ENCODE measurements around the gene NARF.

NARF gene

DNA sequence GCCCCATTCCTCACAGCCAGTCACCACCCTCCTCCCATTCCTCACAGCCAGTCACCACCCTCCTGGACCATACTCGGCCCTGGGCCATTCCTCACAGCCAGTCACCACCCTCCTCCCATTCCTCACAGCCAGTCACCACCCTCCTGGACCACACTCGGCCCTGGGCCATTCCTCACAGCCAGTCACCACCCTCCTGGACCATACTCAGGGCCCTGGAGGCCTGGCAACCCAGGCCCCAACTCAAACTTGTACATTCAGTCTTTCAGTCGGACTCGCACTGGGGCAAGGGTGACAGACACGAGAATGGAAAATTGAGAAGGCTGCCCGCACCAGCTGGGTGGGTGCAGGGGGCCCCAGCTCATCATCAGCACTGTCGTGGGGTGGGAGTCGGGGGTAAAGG, 30.6 kb downstream of the NARF start:
- DNase-seq (ENCODE audit: insufficient read length, low spot score), result peak; percentile 34
- no peak for FAIRE-seq
- no peak for TF ChIP-seq POLR2A (IDR thresholded peaks at IDR 0.05; ENCODE audit: low read depth, low read length)

- TF ChIP-seq POLR2A (IDR thresholded peaks at IDR 0.05; ENCODE audit: low read depth, low read length), result no peak
- DNase-seq (ENCODE audit: insufficient read length, low spot score), result no peak
Measured at GRCh38 chr17:82489851-82490511, 31.4 kb downstream of the NARF start.

DNA sequence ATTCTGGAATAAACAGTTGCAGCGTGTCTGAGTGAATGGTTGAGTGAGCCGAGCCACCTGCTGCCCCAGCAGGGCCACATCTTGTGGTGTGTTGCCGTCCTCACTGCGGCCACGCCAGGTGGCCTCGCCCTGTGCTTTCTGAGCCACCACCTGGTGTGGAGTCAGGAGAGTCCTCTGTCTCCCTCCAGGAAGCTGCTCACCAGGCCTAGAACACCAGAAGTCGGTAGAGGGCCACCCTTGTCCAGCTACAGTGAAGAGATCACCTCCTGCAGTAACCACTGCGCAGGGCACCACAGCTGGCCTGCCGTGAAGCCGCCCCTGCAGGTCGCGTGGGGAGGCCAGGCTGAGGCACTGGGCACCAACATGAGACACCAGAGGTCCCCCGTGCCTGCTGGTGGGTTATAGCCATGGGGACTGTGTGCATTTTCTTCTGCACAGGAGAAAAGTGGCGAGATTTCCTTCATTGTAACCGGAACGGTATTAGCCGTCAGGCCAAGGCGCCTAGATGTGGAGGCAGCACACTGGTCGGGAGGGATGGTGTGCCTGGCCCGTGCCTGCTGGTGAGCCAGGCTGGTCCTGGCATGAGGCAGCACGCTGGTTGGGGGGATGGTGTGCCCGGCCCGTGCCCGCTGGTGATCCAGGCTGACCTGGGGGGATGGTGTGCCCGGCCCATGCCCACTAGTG, 32.1 kb downstream of the NARF start:
- no peak for TF ChIP-seq POLR2A (IDR thresholded peaks at IDR 0.05; ENCODE audit: low read depth, low read length)
- DNase-seq (ENCODE audit: insufficient read length, low spot score), result no peak
- FAIRE-seq, result no peak

More at GRCh38 chr17:82489851-82490511, 31.4 kb downstream of the NARF start:
- FAIRE-seq, result no peak

- FAIRE-seq (no peak), DNase-seq (ENCODE audit: insufficient read length, low spot score) (no peak)
- no peak for TF ChIP-seq POLR2A (IDR thresholded peaks at IDR 0.05; ENCODE audit: low read depth, low read length)
Measured at GRCh38 chr17:82491196-82491530, 32.6 kb downstream of the NARF start.

DNA sequence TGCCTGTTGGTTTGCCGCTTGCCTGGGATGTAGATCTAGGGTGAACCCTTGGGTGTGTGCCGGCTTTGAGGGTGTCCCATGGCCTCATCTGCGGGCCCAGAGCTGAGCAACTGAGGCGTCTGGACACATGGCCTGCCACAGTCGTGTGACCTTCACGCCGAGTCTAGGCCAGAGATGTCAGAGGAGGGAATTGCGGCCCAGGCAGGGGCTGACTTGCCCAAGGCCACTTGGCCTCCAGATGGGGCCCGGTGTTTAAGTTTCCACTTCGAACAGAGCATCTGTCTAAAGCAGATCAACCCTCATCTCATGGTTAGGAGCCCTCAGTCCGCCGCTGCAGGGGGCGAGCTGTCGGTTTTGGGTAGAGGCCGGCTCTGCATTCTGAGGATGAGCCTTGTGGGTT, 33.0 kb downstream of the NARF start:
- DNase-seq (ENCODE audit: insufficient read length, low spot score) (no peak), FAIRE-seq (no peak)
- no peak for TF ChIP-seq POLR2A (IDR thresholded peaks at IDR 0.05; ENCODE audit: low read depth, low read length)

DNA sequence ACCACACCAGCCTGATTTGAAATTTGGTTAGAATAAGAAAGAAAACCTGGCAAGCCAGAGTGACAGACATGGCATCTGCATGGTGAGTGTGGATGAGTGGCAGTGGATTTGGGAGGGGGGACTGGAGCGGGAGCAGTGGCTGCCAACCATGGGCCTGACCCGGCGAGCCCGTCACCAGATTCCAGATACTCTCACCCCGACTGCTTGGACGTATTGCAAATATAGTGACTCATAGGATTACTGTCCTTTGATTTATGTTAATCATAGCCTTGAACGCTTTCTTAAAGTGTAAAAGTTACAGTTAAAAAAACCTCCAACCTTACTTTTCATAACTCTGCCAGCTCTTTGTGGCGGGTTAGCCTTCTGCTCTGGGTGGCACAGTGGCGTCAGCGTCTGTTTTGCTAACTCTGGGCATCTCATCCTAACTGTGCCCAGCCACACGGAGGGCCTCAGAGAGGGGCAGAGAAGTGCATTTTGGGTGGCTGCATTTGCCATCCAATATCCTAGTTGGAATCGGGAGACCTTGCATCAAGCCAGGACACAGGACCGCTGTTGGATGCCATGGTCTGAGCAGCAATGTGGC, 34.2 kb downstream of the NARF start:
- no peak for TF ChIP-seq POLR2A (IDR thresholded peaks at IDR 0.05; ENCODE audit: low read depth, low read length)
- FAIRE-seq (no peak), DNase-seq (ENCODE audit: insufficient read length, low spot score) (peak; percentile 78)

DNA sequence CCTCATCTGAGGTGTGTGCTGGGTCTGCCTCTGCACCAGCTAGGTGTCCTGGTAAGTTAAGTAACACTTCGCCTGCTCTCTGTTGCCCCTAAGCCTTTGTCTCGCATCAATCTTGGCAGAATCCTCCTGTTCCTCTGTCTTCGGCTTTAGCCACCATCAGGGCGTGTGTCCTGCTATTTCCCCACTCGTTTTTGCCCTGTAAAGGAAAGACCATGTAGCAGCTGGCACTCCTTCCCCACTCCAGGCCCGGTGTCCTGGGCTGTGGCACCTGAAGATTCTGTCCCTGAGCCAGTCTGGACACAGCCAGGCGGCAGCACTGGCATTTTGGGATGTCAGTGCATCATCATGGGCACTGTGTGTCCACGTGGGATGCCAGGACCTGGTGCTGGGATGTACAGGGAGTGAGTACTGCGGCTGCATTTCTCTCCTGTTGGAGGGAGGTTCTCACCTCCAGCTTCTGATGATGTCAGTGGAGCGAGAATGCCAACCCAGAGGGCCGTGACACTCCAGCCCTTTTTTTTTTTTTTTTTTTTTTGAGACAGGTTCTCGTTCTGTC, 34.8 kb downstream of the NARF start:
- TF ChIP-seq POLR2A (IDR thresholded peaks at IDR 0.05; ENCODE audit: low read depth, low read length), result no peak; the same call in 1 of the 2 replicates
- FAIRE-seq, result no peak
- DNase-seq (ENCODE audit: insufficient read length, low spot score), result no peak

DNA sequence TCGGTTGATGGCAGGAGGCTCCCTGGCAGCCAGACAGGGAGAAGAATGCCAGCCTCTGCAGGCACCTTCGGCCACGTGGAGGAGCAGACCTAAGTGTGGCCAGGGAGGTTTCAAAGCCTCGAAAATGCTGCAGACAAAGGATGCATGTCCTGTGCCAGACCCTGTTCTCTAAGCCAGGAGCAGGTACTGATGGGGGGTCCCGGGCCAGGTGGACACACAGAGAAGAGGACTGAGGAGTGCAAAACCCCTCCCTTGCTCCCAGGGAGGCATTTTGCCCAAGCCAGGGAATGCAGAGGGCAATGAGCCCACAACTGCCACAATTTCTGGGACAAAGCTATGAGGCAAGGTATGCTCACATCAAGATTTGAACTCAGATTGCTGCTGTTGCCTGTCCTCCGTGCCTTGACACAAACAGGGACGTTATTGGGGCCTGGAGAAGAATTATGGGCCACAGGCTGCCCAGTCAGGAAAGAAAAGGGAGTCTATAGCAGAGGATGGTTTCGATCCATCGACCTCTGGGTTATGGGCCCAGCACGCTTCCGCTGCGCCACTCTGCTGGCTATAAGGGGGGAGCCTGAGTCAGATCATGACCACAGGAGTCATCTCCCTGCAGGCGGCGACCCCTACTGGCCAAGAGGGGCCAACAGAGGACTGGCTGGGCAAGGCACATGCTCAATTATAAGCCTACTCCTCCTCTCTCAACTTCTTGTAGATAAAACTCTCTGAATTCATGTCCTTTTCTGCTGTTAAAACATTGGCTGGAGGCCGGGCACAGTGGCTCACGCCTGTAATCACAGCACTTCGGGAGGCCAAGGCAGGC, 35.9 kb downstream of the NARF start:
- peak; percentile 27 for FAIRE-seq
- no peak for TF ChIP-seq POLR2A (IDR thresholded peaks at IDR 0.05; ENCODE audit: low read depth, low read length)

DNA sequence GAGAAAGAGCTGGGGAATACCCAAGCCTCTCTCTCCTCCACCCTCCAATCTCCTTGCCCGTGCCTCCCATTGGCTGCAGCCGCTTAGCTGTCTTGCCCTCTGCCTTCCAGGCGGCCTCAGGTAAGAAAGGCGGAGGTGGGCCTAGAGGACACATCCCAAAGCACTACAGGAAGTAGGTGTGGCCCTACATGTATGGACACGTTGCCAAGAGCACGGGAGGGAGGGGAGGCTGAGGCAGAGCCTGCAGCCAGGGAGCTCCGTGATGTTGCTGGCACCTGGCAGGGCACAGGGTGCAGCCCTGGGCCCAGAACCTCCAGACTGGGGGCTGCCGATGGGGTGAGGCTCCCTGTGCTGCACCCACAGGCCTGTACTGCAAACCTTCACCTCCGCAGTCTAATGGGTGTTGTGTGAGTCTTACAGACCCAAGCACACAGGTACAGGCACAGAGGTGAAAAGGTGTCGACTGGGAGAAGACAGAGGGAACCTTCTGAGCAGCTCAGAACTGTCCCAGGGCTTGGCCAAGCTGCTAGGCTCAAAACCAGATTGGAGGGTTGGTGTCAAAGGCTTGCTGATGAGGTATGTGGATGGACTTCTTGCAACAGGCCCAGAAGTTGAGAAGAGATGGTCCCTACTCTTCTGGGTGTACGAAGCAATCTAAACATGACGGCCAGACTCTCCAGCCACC, 37.4 kb downstream of the NARF start:
- FAIRE-seq, result no peak
- no peak for DNase-seq (ENCODE audit: insufficient read length, low spot score)
- TF ChIP-seq POLR2A (IDR thresholded peaks at IDR 0.05; ENCODE audit: low read depth, low read length), result no peak

More for the DNA sequence above, 35.9 kb downstream of the NARF start:
- peak; percentile 91 for DNase-seq (ENCODE audit: insufficient read length, low spot score)

DNA sequence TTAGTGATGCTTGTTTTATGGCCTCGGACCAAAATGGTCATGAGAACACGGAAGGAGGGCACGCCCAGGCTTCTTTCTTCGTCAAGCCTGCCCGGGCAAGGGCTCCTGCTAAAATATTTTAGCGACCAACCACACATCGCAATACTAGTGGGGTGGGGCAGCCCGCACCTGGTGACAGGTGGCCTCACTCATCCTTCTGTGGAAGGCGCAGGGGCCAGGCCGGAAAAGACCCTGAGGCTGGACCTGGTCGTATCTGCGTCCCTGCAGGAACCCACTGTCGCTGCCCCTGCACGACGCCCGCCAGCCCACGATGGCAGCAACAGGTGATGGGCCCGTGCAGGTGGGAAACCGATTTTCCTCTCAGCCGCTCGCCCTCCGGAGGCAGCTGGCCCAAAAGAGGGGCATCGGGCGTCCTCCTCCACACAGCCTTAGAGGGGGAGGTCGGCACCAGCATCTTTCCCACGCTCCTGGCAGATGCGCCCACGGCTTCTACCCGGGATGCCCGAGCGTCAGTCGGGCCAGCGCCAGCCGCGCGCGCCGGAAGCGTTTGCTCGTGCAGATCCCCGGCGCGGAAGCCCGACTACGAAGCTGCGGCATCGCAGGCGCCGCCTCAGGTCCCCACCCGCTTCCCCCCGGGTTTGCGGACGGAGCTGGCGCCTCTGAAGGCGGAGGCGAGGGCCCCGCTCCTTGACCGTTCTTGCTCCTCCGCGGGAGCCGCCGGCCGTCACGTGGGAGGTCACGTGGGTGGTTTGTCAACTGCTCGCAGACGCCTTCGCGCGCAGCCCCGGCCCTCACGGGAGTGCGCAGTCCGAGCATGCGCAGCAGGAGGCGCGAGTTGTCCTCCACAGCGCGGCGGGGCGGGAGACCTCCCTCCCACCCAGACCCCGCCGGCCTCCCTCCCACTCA, 38.2 kb downstream of the NARF start:
- DNase-seq (ENCODE audit: insufficient read length, low spot score), result peak; percentile 75
- no peak for FAIRE-seq
- peak; percentile 68 for TF ChIP-seq POLR2A (IDR thresholded peaks at IDR 0.05; ENCODE audit: low read depth, low read length)

DNA sequence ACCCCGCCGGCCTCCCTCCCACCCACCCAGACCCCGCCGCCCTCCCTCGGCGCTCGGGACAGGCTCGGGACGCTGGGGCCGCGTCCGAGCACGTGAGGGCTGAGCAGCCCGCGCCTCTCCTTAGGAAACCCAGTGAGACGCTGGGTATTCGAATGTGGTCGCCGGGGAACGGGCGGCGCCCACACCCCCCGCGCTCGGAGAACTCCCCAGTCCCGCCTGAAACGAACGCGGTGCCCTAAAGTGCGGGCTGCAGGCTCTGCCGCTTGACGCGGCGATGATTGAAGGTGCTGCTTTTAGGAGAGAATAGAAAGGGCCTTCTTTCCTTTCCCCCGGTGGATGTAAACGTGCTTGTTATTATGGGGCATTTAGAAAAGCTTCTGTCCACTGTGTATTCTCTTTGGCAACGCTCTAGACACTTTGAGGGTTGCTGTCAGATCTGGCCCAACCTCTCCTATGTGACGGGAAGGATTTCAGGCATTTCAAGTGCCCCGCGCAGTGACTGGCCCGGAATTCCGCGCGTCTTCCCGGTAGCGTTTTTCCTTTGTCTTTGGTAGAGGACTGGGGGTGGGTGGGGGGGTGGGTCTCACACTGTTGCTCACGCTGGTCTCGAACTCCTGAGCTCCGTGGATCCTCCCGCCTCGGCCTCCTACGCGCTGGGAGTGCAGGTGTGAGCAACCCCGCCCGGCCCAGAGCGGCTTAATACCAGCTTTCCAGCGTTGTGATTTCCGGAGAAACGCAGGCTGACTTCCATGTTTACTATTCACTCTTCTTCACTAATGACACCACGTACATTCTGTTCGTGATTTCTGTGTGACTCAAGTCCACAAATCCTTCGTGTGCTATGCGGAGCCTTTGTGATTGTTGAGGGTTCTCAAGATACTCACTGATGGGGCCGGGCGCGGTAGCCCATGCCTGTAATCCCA, 39.2 kb downstream of the NARF start:
- FAIRE-seq (no peak), DNase-seq (ENCODE audit: insufficient read length, low spot score) (no peak)
- TF ChIP-seq POLR2A (IDR thresholded peaks at IDR 0.05; ENCODE audit: low read depth, low read length), result no peak
